Measurements from ENCODE around the gene MYT1.

Gene MYT1

GRCh38 chr20:64212755-64213154 is 48.5 kb downstream of the MYT1 start:
- no peak for TF ChIP-seq CEBPB (IDR thresholded peaks at IDR 0.05)
- no peak for TF ChIP-seq USF1 (IDR thresholded peaks at IDR 0.05)
- TF ChIP-seq TCF12 (IDR thresholded peaks at IDR 0.05; ENCODE audit: low read depth), result no peak
- no peak for TF ChIP-seq MAX (IDR thresholded peaks at IDR 0.05)
- TF ChIP-seq ZBTB7A (IDR thresholded peaks at IDR 0.05; ENCODE audit: low read depth), result no peak
- TF ChIP-seq REST (IDR thresholded peaks at IDR 0.05; ENCODE audit: low read depth), result no peak
- no peak for TF ChIP-seq TAF1 (IDR thresholded peaks at IDR 0.05; ENCODE audit: low read depth)

- TF ChIP-seq TCF12 (IDR thresholded peaks at IDR 0.05; ENCODE audit: low read depth) (no peak), REST (IDR thresholded peaks at IDR 0.05; ENCODE audit: low read depth) (no peak), MAX (IDR thresholded peaks at IDR 0.05) (no peak), TAF1 (IDR thresholded peaks at IDR 0.05; ENCODE audit: low read depth) (no peak), CEBPB (IDR thresholded peaks at IDR 0.05) (no peak), ZBTB7A (IDR thresholded peaks at IDR 0.05; ENCODE audit: low read depth) (no peak), EGR1 (IDR thresholded peaks at IDR 0.05) (no peak), YY1 (IDR thresholded peaks at IDR 0.05; ENCODE audit: low read depth) (no peak), RAD21 (IDR thresholded peaks at IDR 0.05; ENCODE audit: low read depth) (no peak), USF1 (IDR thresholded peaks at IDR 0.05) (no peak), NFIC (IDR thresholded peaks at IDR 0.05) (no peak), TEAD4 (IDR thresholded peaks at IDR 0.05) (no peak), FOXM1 (IDR thresholded peaks at IDR 0.05; ENCODE audit: borderline replicate concordance, low read depth) (no peak), EP300 (IDR thresholded peaks at IDR 0.05; ENCODE audit: borderline replicate concordance) (no peak), CREB1 (IDR thresholded peaks at IDR 0.05; ENCODE audit: low read depth) (no peak)
Observed at GRCh38 chr20:64214113-64214512, 49.9 kb downstream of the MYT1 start.

GRCh38 chr20:64214952-64215351 is 50.7 kb downstream of the MYT1 start:
- TF ChIP-seq TAF1 (IDR thresholded peaks at IDR 0.05; ENCODE audit: low read depth) (no peak), TCF12 (IDR thresholded peaks at IDR 0.05; ENCODE audit: low read depth) (no peak), USF1 (IDR thresholded peaks at IDR 0.05) (no peak), RAD21 (IDR thresholded peaks at IDR 0.05; ENCODE audit: low read depth) (no peak), ZBTB7A (IDR thresholded peaks at IDR 0.05; ENCODE audit: low read depth) (no peak)

GRCh38 chr20:64216036-64216435 is 51.8 kb downstream of the MYT1 start:
- TF ChIP-seq TEAD4 (IDR thresholded peaks at IDR 0.05), result no peak
- TF ChIP-seq TAF1 (IDR thresholded peaks at IDR 0.05; ENCODE audit: low read depth), result no peak
- no peak for TF ChIP-seq YY1 (IDR thresholded peaks at IDR 0.05; ENCODE audit: low read depth)
- no peak for TF ChIP-seq NFIC (IDR thresholded peaks at IDR 0.05)
- TF ChIP-seq CEBPB (IDR thresholded peaks at IDR 0.05), result no peak
- TF ChIP-seq EGR1 (IDR thresholded peaks at IDR 0.05), result no peak
- no peak for TF ChIP-seq RAD21 (IDR thresholded peaks at IDR 0.05; ENCODE audit: low read depth)
- no peak for TF ChIP-seq CREB1 (IDR thresholded peaks at IDR 0.05; ENCODE audit: low read depth)
- no peak for TF ChIP-seq ZBTB7A (IDR thresholded peaks at IDR 0.05; ENCODE audit: low read depth)
- TF ChIP-seq REST (IDR thresholded peaks at IDR 0.05; ENCODE audit: low read depth), result no peak
- no peak for TF ChIP-seq USF1 (IDR thresholded peaks at IDR 0.05)
- TF ChIP-seq MAX (IDR thresholded peaks at IDR 0.05), result no peak
- no peak for TF ChIP-seq FOXM1 (IDR thresholded peaks at IDR 0.05; ENCODE audit: borderline replicate concordance, low read depth)

All from Ishikawa (cell line).